Measurements from ENCODE around the gene BRIP1. TPM values are rescaled to one million over a fixed set of nuclear protein-coding genes. Genes with fewer than 3 reads are reported as not detected.
"Not testable (repeated sequence)": the region's sequence is repeated elsewhere in the genome, so short reads cannot be mapped to it uniquely, and the experiment has no call there.

Gene BRIP1
- total RNA-seq, 1 donor from 2014 or later, result 6.4 TPM

GRCh38 chr17:61887733-61888132 is 24.4 kb upstream of the BRIP1 start:
- not testable (repeated sequence) for H3K4me3 ChIP-seq (ENCODE audit: insufficient read depth, low read depth, low read length); H3K27me3 Mint-ChIP-seq (ENCODE audit: low read depth, unreplicated experiment); FAIRE-seq; H3K27me3 ChIP-seq (ENCODE audit: insufficient read depth, low read length); H4K20me1 ChIP-seq (ENCODE audit: insufficient read depth, low read length); H3K36me3 Mint-ChIP-seq (ENCODE audit: low read depth, unreplicated experiment); H3K4me1 ChIP-seq (ENCODE audit: insufficient read depth, low read length); H3K9ac ChIP-seq (ENCODE audit: low read length); H3K9me3 ChIP-seq (ENCODE audit: insufficient read depth, low read depth, low read length); H2AFZ ChIP-seq (ENCODE audit: low read depth, low read length); H3K27ac ChIP-seq (ENCODE audit: low read depth, low read length); H3K4me1 Mint-ChIP-seq (ENCODE audit: low read depth, unreplicated experiment); DNase-seq (ENCODE audit: low read depth); H3K4me3 Mint-ChIP-seq (ENCODE audit: unreplicated experiment); H3K4me2 ChIP-seq (ENCODE audit: low read length); H3K9me3 Mint-ChIP-seq (ENCODE audit: unreplicated experiment); H3K79me2 ChIP-seq (ENCODE audit: insufficient read depth, low read length); H3K27ac Mint-ChIP-seq (ENCODE audit: unreplicated experiment)
- peaks cover 13% of the 10 kb centered on the region for H3K36me3 ChIP-seq (ENCODE audit: insufficient read depth, low read length)

- H3K27me3 ChIP-seq (ENCODE audit: insufficient read depth, low read length); H3K27ac ChIP-seq (ENCODE audit: low read depth, low read length); H3K27ac Mint-ChIP-seq (ENCODE audit: unreplicated experiment); H3K4me2 ChIP-seq (ENCODE audit: low read length); H3K9me3 Mint-ChIP-seq (ENCODE audit: unreplicated experiment); H3K9ac ChIP-seq (ENCODE audit: low read length); H4K20me1 ChIP-seq (ENCODE audit: insufficient read depth, low read length); H3K9me3 ChIP-seq (ENCODE audit: insufficient read depth, low read depth, low read length); H3K36me3 Mint-ChIP-seq (ENCODE audit: low read depth, unreplicated experiment); H3K4me3 Mint-ChIP-seq (ENCODE audit: unreplicated experiment); H3K4me1 Mint-ChIP-seq (ENCODE audit: low read depth, unreplicated experiment); H3K4me1 ChIP-seq (ENCODE audit: insufficient read depth, low read length); FAIRE-seq; H2AFZ ChIP-seq (ENCODE audit: low read depth, low read length); H3K4me3 ChIP-seq (ENCODE audit: insufficient read depth, low read depth, low read length); H3K79me2 ChIP-seq (ENCODE audit: insufficient read depth, low read length); H3K27me3 Mint-ChIP-seq (ENCODE audit: low read depth, unreplicated experiment): not testable (repeated sequence)
- peaks cover 11% of the 10 kb centered on the region for H3K36me3 ChIP-seq (ENCODE audit: insufficient read depth, low read length)
- peak; percentile 16 for DNase-seq (ENCODE audit: low read depth)
Observed at GRCh38 chr17:61885865-61886264, 22.5 kb upstream of the BRIP1 start.

- Mint-ChIP-seq H3K36me3 (ENCODE audit: low read depth, unreplicated experiment) (peaks cover 9% of the 10 kb centered on the region), H3K4me1 (ENCODE audit: low read depth, unreplicated experiment) (no peaks in the 10 kb centered on the region), H3K9me3 (ENCODE audit: unreplicated experiment) (peaks cover 4% of the 10 kb centered on the region), H3K4me3 (ENCODE audit: unreplicated experiment) (no peak overlapping the region), H3K27ac (ENCODE audit: unreplicated experiment) (no peak overlapping the region), H3K27me3 (ENCODE audit: low read depth, unreplicated experiment) (no peaks in the 10 kb centered on the region)
- Histone ChIP-seq H3K4me2 (ENCODE audit: low read length) (no peak overlapping the region), H3K4me3 (ENCODE audit: insufficient read depth, low read depth, low read length) (no peak overlapping the region), H3K27ac (ENCODE audit: low read depth, low read length) (no peak overlapping the region), H3K36me3 (ENCODE audit: insufficient read depth, low read length) (peaks cover 10% of the 10 kb centered on the region), H3K9me3 (ENCODE audit: insufficient read depth, low read depth, low read length) (no peaks in the 10 kb centered on the region), H3K4me1 (ENCODE audit: insufficient read depth, low read length) (no peaks in the 10 kb centered on the region), H3K79me2 (ENCODE audit: insufficient read depth, low read length) (no peaks in the 10 kb centered on the region), H2AFZ (ENCODE audit: low read depth, low read length) (no peak overlapping the region), H3K9ac (ENCODE audit: low read length) (no peak overlapping the region), H3K27me3 (ENCODE audit: insufficient read depth, low read length) (no peaks in the 10 kb centered on the region), H4K20me1 (ENCODE audit: insufficient read depth, low read length) (no peaks in the 10 kb centered on the region)
- TF ChIP-seq CTCF (IDR thresholded peaks at IDR 0.05; ENCODE audit: insufficient read depth, low read depth, low read length) (no peak), EZH2 (IDR thresholded peaks at IDR 0.05; ENCODE audit: insufficient read depth, low read length) (no peak)
- DNase-seq (ENCODE audit: low read depth) (no peak), FAIRE-seq (no peak)
Observed at GRCh38 chr17:61884864-61885263, 21.5 kb upstream of the BRIP1 start.
